Measurements from ENCODE around the gene RSPH4A.
"Not testable (repeated sequence)": the region's sequence is repeated elsewhere in the genome, so short reads cannot be mapped to it uniquely, and the experiment has no call there.

Gene RSPH4A

GRCh38 chr6:116663308-116663707 is 47.0 kb downstream of the RSPH4A start:
- H3K27me3 ChIP-seq (ENCODE audit: control insufficient read depth in 2 of 2, insufficient read depth in 2 of 2, low read length in 2 of 2): no peaks in the 10 kb centered on the region
- H3K4me1 ChIP-seq (ENCODE audit: control insufficient read depth in 2 of 2, insufficient read depth in 2 of 2, low read length in 2 of 2): peaks cover 6 to 10% of the 10 kb centered on the region in 2 donors
- no peak overlapping the region for H3K27ac ChIP-seq (ENCODE audit: low read depth in 2 of 2, low read length in 2 of 2)
- no peak overlapping the region for H3K4me3 ChIP-seq (ENCODE audit: low read length in 2 of 2)
- no peaks in the 10 kb centered on the region for H3K9me3 ChIP-seq (ENCODE audit: control insufficient read depth in 2 of 2, low read length in 2 of 2)
- no peaks in the 10 kb centered on the region for H3K36me3 ChIP-seq (ENCODE audit: control insufficient read depth in 2 of 2, insufficient read depth in 2 of 2, low read length in 2 of 2)
- no peak overlapping the region for H3K9ac ChIP-seq (ENCODE audit: low read depth in 1 of 2, low read length in 2 of 2)

GRCh38 chr6:116664169-116664568 is 47.9 kb downstream of the RSPH4A start:
- H3K4me3 ChIP-seq (ENCODE audit: low read length in 2 of 2); H3K36me3 ChIP-seq (ENCODE audit: control insufficient read depth in 2 of 2, insufficient read depth in 2 of 2, low read length in 2 of 2); H3K9ac ChIP-seq (ENCODE audit: low read depth in 1 of 2, low read length in 2 of 2); H3K4me1 ChIP-seq (ENCODE audit: control insufficient read depth in 2 of 2, insufficient read depth in 2 of 2, low read length in 2 of 2); H3K9me3 ChIP-seq (ENCODE audit: control insufficient read depth in 2 of 2, low read length in 2 of 2); H3K27ac ChIP-seq (ENCODE audit: low read depth in 2 of 2, low read length in 2 of 2); H3K27me3 ChIP-seq (ENCODE audit: control insufficient read depth in 2 of 2, insufficient read depth in 2 of 2, low read length in 2 of 2): not testable (repeated sequence)

GRCh38 chr6:116665464-116665863 is 49.2 kb downstream of the RSPH4A start:
- no peak overlapping the region for H3K9ac ChIP-seq (ENCODE audit: low read depth in 1 of 2, low read length in 2 of 2)
- H3K4me1 ChIP-seq (ENCODE audit: control insufficient read depth in 2 of 2, insufficient read depth in 2 of 2, low read length in 2 of 2): peaks cover 6 to 10% of the 10 kb centered on the region in 2 donors
- no peak overlapping the region for H3K4me3 ChIP-seq (ENCODE audit: low read length in 2 of 2)
- H3K9me3 ChIP-seq (ENCODE audit: control insufficient read depth in 2 of 2, low read length in 2 of 2): no peaks in the 10 kb centered on the region
- no peaks in the 10 kb centered on the region for H3K36me3 ChIP-seq (ENCODE audit: control insufficient read depth in 2 of 2, insufficient read depth in 2 of 2, low read length in 2 of 2)
- no peaks in the 10 kb centered on the region for H3K27me3 ChIP-seq (ENCODE audit: control insufficient read depth in 2 of 2, insufficient read depth in 2 of 2, low read length in 2 of 2)
- no peak overlapping the region for H3K27ac ChIP-seq (ENCODE audit: low read depth in 2 of 2, low read length in 2 of 2)

GRCh38 chr6:116666869-116667268 is 50.6 kb downstream of the RSPH4A start:
- no peaks in the 10 kb centered on the region for H3K27me3 ChIP-seq (ENCODE audit: control insufficient read depth in 2 of 2, insufficient read depth in 2 of 2, low read length in 2 of 2)
- H3K9ac ChIP-seq (ENCODE audit: low read depth in 1 of 2, low read length in 2 of 2): no peak overlapping the region
- no peaks in the 10 kb centered on the region for H3K36me3 ChIP-seq (ENCODE audit: control insufficient read depth in 2 of 2, insufficient read depth in 2 of 2, low read length in 2 of 2)
- no peaks in the 10 kb centered on the region for H3K9me3 ChIP-seq (ENCODE audit: control insufficient read depth in 2 of 2, low read length in 2 of 2)
- H3K27ac ChIP-seq (ENCODE audit: low read depth in 2 of 2, low read length in 2 of 2): no peak overlapping the region
- H3K4me1 ChIP-seq (ENCODE audit: control insufficient read depth in 2 of 2, insufficient read depth in 2 of 2, low read length in 2 of 2): peaks cover 6 to 10% of the 10 kb centered on the region in 2 donors
- no peak overlapping the region for H3K4me3 ChIP-seq (ENCODE audit: low read length in 2 of 2)

- peak overlapping the region; percentile 91 to 97 for H3K9ac ChIP-seq (ENCODE audit: low read depth in 1 of 2, low read length in 2 of 2)
- H3K36me3 ChIP-seq (ENCODE audit: control insufficient read depth in 2 of 2, insufficient read depth in 2 of 2, low read length in 2 of 2): no peaks in the 10 kb centered on the region
- no peaks in the 10 kb centered on the region for H3K27me3 ChIP-seq (ENCODE audit: control insufficient read depth in 2 of 2, insufficient read depth in 2 of 2, low read length in 2 of 2)
- H3K4me3 ChIP-seq (ENCODE audit: low read length in 2 of 2): peak overlapping the region; percentile 99
- peaks cover 6 to 10% of the 10 kb centered on the region in 2 donors for H3K4me1 ChIP-seq (ENCODE audit: control insufficient read depth in 2 of 2, insufficient read depth in 2 of 2, low read length in 2 of 2)
- H3K27ac ChIP-seq (ENCODE audit: low read depth in 2 of 2, low read length in 2 of 2): no peak overlapping the region
- H3K9me3 ChIP-seq (ENCODE audit: control insufficient read depth in 2 of 2, low read length in 2 of 2): no peaks in the 10 kb centered on the region
Observed at GRCh38 chr6:116667623-116668022, 51.3 kb downstream of the RSPH4A start.

- Histone ChIP-seq H3K9ac (ENCODE audit: low read depth in 1 of 2, low read length in 2 of 2) (no peak overlapping the region), H3K27me3 (ENCODE audit: control insufficient read depth in 2 of 2, insufficient read depth in 2 of 2, low read length in 2 of 2) (no peaks in the 10 kb centered on the region), H3K4me1 (ENCODE audit: control insufficient read depth in 2 of 2, insufficient read depth in 2 of 2, low read length in 2 of 2) (peaks cover 0 to 7% of the 10 kb centered on the region in 2 donors), H3K36me3 (ENCODE audit: control insufficient read depth in 2 of 2, insufficient read depth in 2 of 2, low read length in 2 of 2) (no peaks in the 10 kb centered on the region), H3K27ac (ENCODE audit: low read depth in 2 of 2, low read length in 2 of 2) (no peak overlapping the region), H3K9me3 (ENCODE audit: control insufficient read depth in 2 of 2, low read length in 2 of 2) (no peaks in the 10 kb centered on the region), H3K4me3 (ENCODE audit: low read length in 2 of 2) (no peak overlapping the region)
Observed at GRCh38 chr6:116672306-116672705, 56.0 kb downstream of the RSPH4A start.

- H3K36me3 ChIP-seq (ENCODE audit: control insufficient read depth in 2 of 2, insufficient read depth in 2 of 2, low read length in 2 of 2): no peaks in the 10 kb centered on the region
- peaks cover 0 to 3% of the 10 kb centered on the region in 2 donors for H3K4me1 ChIP-seq (ENCODE audit: control insufficient read depth in 2 of 2, insufficient read depth in 2 of 2, low read length in 2 of 2)
- H3K9me3 ChIP-seq (ENCODE audit: control insufficient read depth in 2 of 2, low read length in 2 of 2): no peaks in the 10 kb centered on the region
- H3K9ac ChIP-seq (ENCODE audit: low read depth in 1 of 2, low read length in 2 of 2): no peak overlapping the region
- H3K27ac ChIP-seq (ENCODE audit: low read depth in 2 of 2, low read length in 2 of 2): no peak overlapping the region
- no peak overlapping the region for H3K4me3 ChIP-seq (ENCODE audit: low read length in 2 of 2)
- H3K27me3 ChIP-seq (ENCODE audit: control insufficient read depth in 2 of 2, insufficient read depth in 2 of 2, low read length in 2 of 2): no peaks in the 10 kb centered on the region
Observed at GRCh38 chr6:116676021-116676420, 59.7 kb downstream of the RSPH4A start.

GRCh38 chr6:116680880-116681672 is 64.8 kb downstream of the RSPH4A start, which contains the start of gene KPNA5:
Gene KPNA5 (plus strand): TSS chr6:116681211. CDS start chr6:116681335, 124 bp downstream.
- Histone ChIP-seq H3K27me3 (ENCODE audit: control insufficient read depth in 2 of 2, insufficient read depth in 2 of 2, low read length in 2 of 2) (no peaks in the 10 kb centered on the region), H3K4me1 (ENCODE audit: control insufficient read depth in 2 of 2, insufficient read depth in 2 of 2, low read length in 2 of 2) (peaks cover 3 to 4% of the 10 kb centered on the region in 2 donors), H3K27ac (ENCODE audit: low read depth in 2 of 2, low read length in 2 of 2) (peak within 1 kb of the TSS; percentile 68 to 90), H3K9ac (ENCODE audit: low read depth in 1 of 2, low read length in 2 of 2) (peak within 1 kb of the TSS; percentile 63 to 87), H3K9me3 (ENCODE audit: control insufficient read depth in 2 of 2, low read length in 2 of 2) (no peaks in the 10 kb centered on the region), H3K36me3 (ENCODE audit: control insufficient read depth in 2 of 2, insufficient read depth in 2 of 2, low read length in 2 of 2) (peaks cover 0 to 2% of the 10 kb centered on the region in 2 donors), H3K4me3 (ENCODE audit: low read length in 2 of 2) (peak within 1 kb of the TSS; percentile 67 to 92)

GRCh38 chr6:116682334-116682712 is 66.0 kb downstream of the RSPH4A start:
- H3K27ac ChIP-seq (ENCODE audit: low read depth in 2 of 2, low read length in 2 of 2): no peak overlapping the region
- no peaks in the 10 kb centered on the region for H3K9me3 ChIP-seq (ENCODE audit: control insufficient read depth in 2 of 2, low read length in 2 of 2)
- peaks cover 3 to 4% of the 10 kb centered on the region in 2 donors for H3K4me1 ChIP-seq (ENCODE audit: control insufficient read depth in 2 of 2, insufficient read depth in 2 of 2, low read length in 2 of 2)
- peaks cover 0 to 2% of the 10 kb centered on the region in 2 donors for H3K36me3 ChIP-seq (ENCODE audit: control insufficient read depth in 2 of 2, insufficient read depth in 2 of 2, low read length in 2 of 2)
- no peaks in the 10 kb centered on the region for H3K27me3 ChIP-seq (ENCODE audit: control insufficient read depth in 2 of 2, insufficient read depth in 2 of 2, low read length in 2 of 2)
- H3K4me3 ChIP-seq (ENCODE audit: low read length in 2 of 2): peak overlapping the region in 1 of 2 donors; percentile 53
- H3K9ac ChIP-seq (ENCODE audit: low read depth in 1 of 2, low read length in 2 of 2): no peak overlapping the region
